Smooth muscle cell (in vitro differentiated cells): ENCODE data around the gene KLHL10. TPM values are rescaled to one million over a fixed set of nuclear protein-coding genes. Genes with fewer than 3 reads are reported as not detected.
"Not testable (repeated sequence)": the region's sequence is repeated elsewhere in the genome, so short reads cannot be mapped to it uniquely, and the experiment has no call there.

Experiments
- DNase-seq: peaks from one replicate; lab custom pipeline; 2025; ENCODE audit not compliant: unreplicated experiment; lab: John Stamatoyannopoulos, UW
- H2AFZ ChIP-seq: fragments of 200-600 bp; sonication (generic); 2 replicates; pipeline ENCODE4 v1.6.0; 2016; ENCODE audit warnings: antibody characterized with exemption, low read depth, mild to moderate bottlenecking
- H3F3A ChIP-seq: fragments of 200-600 bp; sonication (generic); 2 replicates; pipeline ENCODE4 v1.6.0; 2017; ENCODE audit warnings: antibody characterized with exemption, low read depth
- H3K27ac ChIP-seq: fragments of 200-600 bp; sonication (generic); 2 replicates; pipeline ENCODE4 v1.5.1; 2016; ENCODE audit warnings: low read depth, mild to moderate bottlenecking
- H3K27me3 ChIP-seq: fragments of 200-600 bp; sonication (generic); 2 replicates; pipeline ENCODE4 v1.6.1; 2016; ENCODE audit warnings: low read depth, mild to moderate bottlenecking
- H3K36me3 ChIP-seq: fragments of 200-600 bp; sonication (generic); 2 replicates; pipeline ENCODE4 v1.5.1; 2016; ENCODE audit warnings: low read depth
- H3K4me1 ChIP-seq: fragments of 200-600 bp; sonication (generic); 2 replicates; pipeline ENCODE4 v1.5.1; 2016; ENCODE audit warnings: low read depth
- H3K4me2 ChIP-seq: fragments of 200-600 bp; sonication (generic); 2 replicates; pipeline ENCODE4 v1.6.0; 2016; ENCODE audit warnings: mild to moderate bottlenecking
- H3K4me3 ChIP-seq: fragments of 200-600 bp; sonication (generic); 2 replicates; pipeline ENCODE4 v1.5.1; 2016; ENCODE audit warnings: mild to moderate bottlenecking
- H3K79me2 ChIP-seq: fragments of 200-600 bp; sonication (generic); 2 replicates; pipeline ENCODE4 v1.6.0; 2016; ENCODE audit warnings: low read depth, mild to moderate bottlenecking
- H3K9ac ChIP-seq: fragments of 200-600 bp; sonication (generic); 2 replicates; pipeline ENCODE4 v1.6.0; 2016; ENCODE audit warnings: low read depth
- H3K9me3 ChIP-seq: fragments of 200-600 bp; sonication (generic); replicated peaks from 2 replicates; pipeline ENCODE4 v1.5.1; 2016; ENCODE audit warnings: low read depth
- H4K20me1 ChIP-seq: fragments of 200-600 bp; sonication (generic); 2 replicates; pipeline ENCODE4 v1.6.0; 2016; ENCODE audit warnings: low read depth
- WGBS: methylation state at CpG from one replicate; pipeline ENCODE4 v1.1.7; 2016; ENCODE audit warnings: low lambda C conversion rate; 5-methylcytosine and 5-hydroxymethylcytosine counted together
- polyA plus RNA-seq: library from polyadenylated mRNA; unstranded; fragments of >200 nt; fragmentation: Nextera tagmentation; extraction: Ambion mirVana; gene quantifications from 2 replicates; pipeline ENCODE4 v1.2.1, GENCODE V29; 2016
- total RNA-seq: library from RNA; depleted of rRNA; stranded (reverse); fragments of >200 nt; gene quantifications from 2 replicates; pipeline ENCODE4 v1.2.3, GENCODE V29; 2014
- TF ChIP-seq, protein P1 (sequence below): fragments of 200-600 bp; sonication (generic); IDR thresholded peaks from 2 replicates; pipeline ENCODE4 v1.5.1; 2017; ENCODE audit warnings: borderline replicate concordance, mild to moderate bottlenecking, antibody characterized with exemption; ENCODE audit not compliant: insufficient read depth, poor library complexity, severe bottlenecking

Gene KLHL10
- total and polyA plus RNA-seq, 2 experiments from 2014 or later = not detected

GRCh38 chr17:41848788-41849187 lies 11.2 kb downstream of the KLHL10 start:
- Histone ChIP-seq H4K20me1 (peaks cover 62% of the 10 kb centered on the region), H3K27ac (no peak overlapping the region), H3F3A (no peaks in the 10 kb centered on the region), H3K9ac (no peak overlapping the region), H3K27me3 (no peaks in the 10 kb centered on the region), H2AFZ (no peak overlapping the region), H3K4me1 (no peaks in the 10 kb centered on the region), H3K79me2 (peaks cover 38% of the 10 kb centered on the region), H3K4me3 (no peak overlapping the region), H3K4me2 (no peak overlapping the region), H3K9me3 (no peaks in the 10 kb centered on the region), H3K36me3 (no peaks in the 10 kb centered on the region)
- WGBS = 93% methylated on average over 4 of the region's 4 CpGs
- DNase-seq = no peak
- TF ChIP-seq, protein P1, sequence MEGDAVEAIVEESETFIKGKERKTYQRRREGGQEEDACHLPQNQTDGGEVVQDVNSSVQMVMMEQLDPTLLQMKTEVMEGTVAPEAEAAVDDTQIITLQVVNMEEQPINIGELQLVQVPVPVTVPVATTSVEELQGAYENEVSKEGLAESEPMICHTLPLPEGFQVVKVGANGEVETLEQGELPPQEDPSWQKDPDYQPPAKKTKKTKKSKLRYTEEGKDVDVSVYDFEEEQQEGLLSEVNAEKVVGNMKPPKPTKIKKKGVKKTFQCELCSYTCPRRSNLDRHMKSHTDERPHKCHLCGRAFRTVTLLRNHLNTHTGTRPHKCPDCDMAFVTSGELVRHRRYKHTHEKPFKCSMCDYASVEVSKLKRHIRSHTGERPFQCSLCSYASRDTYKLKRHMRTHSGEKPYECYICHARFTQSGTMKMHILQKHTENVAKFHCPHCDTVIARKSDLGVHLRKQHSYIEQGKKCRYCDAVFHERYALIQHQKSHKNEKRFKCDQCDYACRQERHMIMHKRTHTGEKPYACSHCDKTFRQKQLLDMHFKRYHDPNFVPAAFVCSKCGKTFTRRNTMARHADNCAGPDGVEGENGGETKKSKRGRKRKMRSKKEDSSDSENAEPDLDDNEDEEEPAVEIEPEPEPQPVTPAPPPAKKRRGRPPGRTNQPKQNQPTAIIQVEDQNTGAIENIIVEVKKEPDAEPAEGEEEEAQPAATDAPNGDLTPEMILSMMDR = no peak

GRCh38 chr17:41849251-41849990 lies 11.8 kb downstream of the KLHL10 start:
- Histone ChIP-seq H3K4me3 (no peak overlapping the region), H3K27ac (no peak overlapping the region), H3F3A (no peaks in the 10 kb centered on the region), H3K9me3 (no peaks in the 10 kb centered on the region), H3K9ac (no peak overlapping the region), H2AFZ (no peak overlapping the region), H3K27me3 (no peaks in the 10 kb centered on the region), H3K4me2 (no peak overlapping the region), H3K4me1 (no peaks in the 10 kb centered on the region), H3K79me2 (peaks cover 44% of the 10 kb centered on the region), H4K20me1 (peaks cover 67% of the 10 kb centered on the region), H3K36me3 (peaks cover 2% of the 10 kb centered on the region)
- 92% methylated on average over 4 of the region's 4 CpGs for WGBS
- TF ChIP-seq, protein P1 = no peak
- no peak for DNase-seq

DNA sequence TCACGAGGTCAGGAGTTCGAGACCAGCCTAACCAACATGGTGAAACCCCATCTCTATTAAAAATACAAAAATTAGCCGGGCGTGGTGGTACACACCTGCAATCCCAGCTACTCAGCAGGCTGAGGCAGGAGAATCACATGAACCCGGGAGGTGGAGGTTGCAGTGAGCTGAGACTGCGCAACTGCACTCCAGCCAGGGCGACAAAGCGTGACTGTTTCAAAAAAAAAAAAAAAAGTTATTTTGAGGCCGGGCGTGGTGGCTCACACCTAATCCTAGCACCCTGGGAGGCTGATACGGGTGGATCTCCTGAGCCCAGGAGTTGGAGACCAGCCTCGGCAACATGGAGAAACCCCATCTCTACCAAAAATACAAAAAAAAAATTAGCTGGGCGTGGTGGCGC lies 13.8 kb downstream of the KLHL10 start:
- not testable (repeated sequence) for H2AFZ ChIP-seq, H3K4me1 ChIP-seq, H3K4me3 ChIP-seq, H3K9me3 ChIP-seq, H3K27me3 ChIP-seq, H3K27ac ChIP-seq, DNase-seq, H3K36me3 ChIP-seq, H3K9ac ChIP-seq, H3F3A ChIP-seq, H3K4me2 ChIP-seq
- WGBS = 98% methylated on average over 14 of the region's 14 CpGs
- peaks cover 70% of the 10 kb centered on the region for H4K20me1 ChIP-seq
- peaks cover 55% of the 10 kb centered on the region for H3K79me2 ChIP-seq

DNA sequence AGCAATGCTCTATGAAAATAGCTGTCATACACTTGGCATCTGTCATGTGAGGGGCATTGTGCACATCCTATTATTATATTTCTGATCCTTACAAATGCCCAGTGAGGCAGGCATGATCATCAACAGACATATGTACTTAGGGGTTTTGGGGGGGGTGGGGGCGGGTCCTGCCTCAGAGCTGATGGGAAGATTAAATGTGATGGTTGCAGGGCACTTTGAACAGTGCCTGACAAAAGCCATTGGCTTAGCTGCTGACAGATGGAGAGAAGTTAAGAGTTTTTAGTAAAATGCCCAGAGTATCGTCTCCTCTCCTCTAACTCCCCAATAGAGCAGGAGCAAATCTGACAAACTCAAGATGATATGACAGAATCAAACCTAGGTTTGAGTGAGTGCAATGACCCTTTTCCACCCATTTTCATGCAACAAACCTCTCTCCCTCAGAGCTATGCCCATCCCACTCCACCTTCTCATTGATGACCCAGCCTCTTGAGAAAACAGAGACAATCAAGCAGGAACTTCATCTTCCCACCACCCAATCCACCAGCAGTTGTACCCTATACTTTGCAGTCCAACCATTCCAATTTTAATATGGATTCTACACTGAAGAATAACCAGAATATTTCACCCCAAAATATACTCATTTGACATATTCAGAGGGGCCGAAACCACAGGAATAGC lies 22.8 kb downstream of the KLHL10 start:
- Histone ChIP-seq H4K20me1 (peaks cover 78% of the 10 kb centered on the region), H3K4me3 (no peak overlapping the region), H3K9ac (no peak overlapping the region), H3K9me3 (no peaks in the 10 kb centered on the region), H3K36me3 (no peaks in the 10 kb centered on the region), H3K4me1 (peaks cover 12% of the 10 kb centered on the region), H2AFZ (no peak overlapping the region), H3K79me2 (peaks cover 86% of the 10 kb centered on the region), H3F3A (no peaks in the 10 kb centered on the region), H3K27me3 (no peaks in the 10 kb centered on the region), H3K4me2 (no peak overlapping the region), H3K27ac (no peak overlapping the region)
- DNase-seq = no peak
- TF ChIP-seq, protein P1 = no peak
- whole genome bisulfite sequencing = 71% methylated on average over 3 of the region's 3 CpGs
